Measurements from ENCODE around the gene CCDC71L.
"Not testable (repeated sequence)": the region's sequence is repeated elsewhere in the genome, so short reads cannot be mapped to it uniquely, and the experiment has no call there.

Gene CCDC71L

DNA sequence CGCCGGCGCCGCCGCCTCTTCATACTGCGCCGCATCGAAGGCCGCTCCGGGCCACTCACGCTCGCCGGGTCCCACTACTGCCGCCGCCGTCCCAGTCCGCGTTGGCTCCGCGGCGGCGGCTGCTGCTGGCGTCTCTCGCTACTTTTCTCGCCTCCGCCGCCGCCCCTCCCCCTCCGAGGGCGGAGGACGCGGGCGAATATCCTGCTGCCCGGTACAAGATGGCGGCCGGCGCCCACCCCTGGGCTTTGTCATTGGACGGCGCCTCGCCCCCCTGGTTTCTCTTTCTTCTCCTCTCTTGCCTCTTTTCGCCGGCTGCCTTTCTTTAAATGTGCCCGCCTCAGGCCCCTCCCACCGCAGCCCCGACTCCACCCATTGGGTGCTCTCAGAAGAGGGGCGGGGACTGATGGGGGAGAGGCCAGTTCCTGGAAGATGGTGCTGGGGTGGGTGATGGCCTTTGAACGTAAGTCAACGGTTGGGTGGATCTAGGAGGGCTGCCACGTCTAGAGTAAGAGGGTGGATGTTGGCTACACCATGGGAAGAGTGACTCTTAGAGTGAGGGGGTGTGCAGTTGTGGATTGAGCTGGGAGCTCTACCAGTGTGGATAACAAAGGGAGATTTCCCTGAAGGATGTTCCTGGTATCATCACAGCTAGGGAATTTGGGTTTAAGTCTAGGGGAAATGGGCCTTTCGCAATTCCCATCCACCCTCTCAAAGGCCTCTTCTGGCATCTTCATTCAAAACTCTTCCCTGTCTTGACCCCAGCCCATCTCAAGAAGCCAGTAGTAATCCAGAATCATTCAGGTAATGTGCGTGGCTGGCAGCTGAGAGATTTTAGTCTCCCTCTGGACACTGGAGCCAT is at the start of gene CCDC71L:
Gene CCDC71L, minus strand, starts transcription at position 297 of the 859 bp plus-strand sequence. Its CDS starts 262 bp downstream, at position 35.
- DNase-seq (ENCODE audit: extremely low spot score, insufficient read length, low read depth), result peak; percentile 85
- peak; percentile 94 for FAIRE-seq

DNA sequence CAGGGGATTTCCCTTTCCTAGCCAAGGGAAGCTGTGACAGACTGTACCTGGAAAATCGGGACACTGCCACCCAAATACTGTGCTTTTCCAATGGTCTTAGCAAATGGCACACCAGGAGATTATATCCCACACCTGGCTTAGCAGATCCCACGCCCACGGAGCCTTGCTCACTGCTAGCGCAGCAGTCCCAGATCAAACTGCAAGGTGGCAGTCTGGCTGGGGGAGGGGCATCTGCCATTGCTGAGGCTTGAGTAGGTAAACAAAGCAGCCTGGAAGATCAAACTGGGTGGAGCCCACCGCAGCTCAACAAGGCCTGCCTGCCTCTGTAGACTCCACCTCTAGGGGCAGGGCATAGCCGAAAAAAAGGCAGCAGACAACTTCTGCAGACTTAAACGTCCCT is 48.6 kb upstream of the CCDC71L start:
- DNase-seq (ENCODE audit: extremely low spot score, insufficient read length, low read depth); FAIRE-seq: not testable (repeated sequence)

DNA sequence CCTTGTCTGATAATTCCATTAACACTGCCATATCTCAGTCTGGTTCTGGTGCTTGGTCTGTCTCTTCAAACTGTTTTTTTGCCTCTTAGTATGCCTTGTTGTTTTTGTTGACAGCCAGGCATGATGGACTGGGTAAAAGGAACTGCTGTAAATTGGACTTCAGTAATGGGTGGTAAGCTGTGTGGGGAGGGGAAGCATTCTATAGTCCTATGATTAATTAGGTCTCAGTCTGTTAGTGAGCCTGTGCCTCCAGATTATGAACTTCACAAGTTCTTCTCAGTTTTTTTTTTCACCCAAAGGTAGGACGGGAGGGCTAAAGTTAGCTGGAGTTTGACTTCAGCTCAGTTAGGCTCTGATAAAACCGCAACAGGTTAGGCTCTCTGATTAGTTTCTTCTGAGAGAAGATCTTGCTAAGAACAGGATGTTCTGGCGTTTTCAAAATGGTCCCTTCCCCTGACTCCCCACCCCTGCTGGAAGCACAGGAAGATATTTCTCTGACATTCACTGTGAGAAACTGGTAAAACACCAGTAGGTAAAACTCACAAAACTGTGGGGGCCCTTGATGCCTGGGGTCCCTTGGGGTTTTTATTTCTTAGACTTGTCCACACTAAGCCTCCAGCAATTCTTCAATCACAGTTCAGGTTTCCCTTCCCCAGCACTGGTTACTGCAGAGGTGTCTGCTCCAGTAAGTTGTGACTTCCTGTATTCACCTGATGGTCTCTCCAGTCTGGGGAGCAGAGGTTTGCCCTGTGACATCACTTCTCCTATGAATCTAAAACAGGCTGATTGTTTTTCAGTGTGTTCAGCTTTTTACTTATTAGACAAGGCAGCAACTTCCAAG is 43.3 kb upstream of the CCDC71L start:
- FAIRE-seq (no peak), DNase-seq (ENCODE audit: extremely low spot score, insufficient read length, low read depth) (no peak)

DNA sequence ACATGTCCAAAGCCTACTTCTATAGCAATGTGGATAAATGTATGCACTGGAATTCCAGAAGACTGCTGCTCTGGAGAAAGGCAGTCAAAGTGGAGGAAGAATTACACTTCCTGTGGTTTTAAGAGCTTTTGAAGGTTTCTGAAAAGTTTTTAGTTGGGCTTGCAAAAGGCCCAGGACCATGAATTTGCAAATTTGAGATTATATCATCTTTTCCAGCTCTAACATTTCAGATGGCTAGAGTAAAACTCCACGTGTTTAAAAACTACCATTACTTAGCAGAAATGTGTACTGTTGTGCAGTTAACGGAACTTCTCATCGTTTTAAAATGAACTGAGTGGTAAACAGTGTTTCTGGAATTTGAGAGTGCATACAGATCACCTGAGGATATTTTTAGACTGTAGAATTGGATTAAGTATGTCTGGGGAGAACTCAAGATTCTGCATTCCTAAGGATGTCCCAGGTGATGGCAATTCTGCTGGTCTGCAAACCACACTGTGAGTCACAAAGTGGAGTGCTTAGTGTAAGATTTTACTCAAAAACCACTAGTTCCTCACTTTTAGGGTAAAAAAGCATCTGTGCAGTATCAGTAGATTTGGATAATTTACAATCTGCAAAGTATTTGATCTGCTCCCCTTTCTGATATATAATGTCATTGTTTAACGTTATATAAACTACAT is 32.9 kb upstream of the CCDC71L start:
- FAIRE-seq (no peak), DNase-seq (ENCODE audit: extremely low spot score, insufficient read length, low read depth) (no peak)

DNA sequence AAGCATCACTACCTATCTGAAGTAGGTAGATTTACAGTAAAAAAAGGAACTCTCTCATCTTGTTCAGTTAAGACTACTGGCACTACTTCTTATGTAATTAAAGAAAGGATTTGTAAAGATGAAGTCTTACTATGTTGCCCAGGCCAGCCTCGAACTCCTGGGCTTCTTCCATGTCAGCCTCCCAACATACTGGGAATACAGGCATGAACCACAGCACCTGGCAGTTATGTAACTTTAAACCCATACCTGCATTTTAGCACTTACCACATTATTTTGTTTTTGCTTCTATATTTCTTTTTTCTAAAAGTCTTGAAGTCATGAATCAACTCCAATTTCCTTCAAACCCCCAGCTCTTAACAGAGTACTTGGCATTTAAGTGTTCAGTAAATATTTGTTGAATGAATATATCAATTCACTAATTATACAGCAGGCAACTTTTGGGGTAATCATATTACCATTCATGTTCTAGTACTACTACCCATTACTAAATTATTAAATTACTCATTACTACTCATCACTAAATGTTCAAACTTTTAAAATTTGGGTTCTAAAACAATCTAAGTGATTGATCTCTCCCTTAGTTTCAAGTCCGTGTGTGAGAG is 31.6 kb upstream of the CCDC71L start:
- DNase-seq (ENCODE audit: extremely low spot score, insufficient read length, low read depth) (no peak), FAIRE-seq (no peak)

DNA sequence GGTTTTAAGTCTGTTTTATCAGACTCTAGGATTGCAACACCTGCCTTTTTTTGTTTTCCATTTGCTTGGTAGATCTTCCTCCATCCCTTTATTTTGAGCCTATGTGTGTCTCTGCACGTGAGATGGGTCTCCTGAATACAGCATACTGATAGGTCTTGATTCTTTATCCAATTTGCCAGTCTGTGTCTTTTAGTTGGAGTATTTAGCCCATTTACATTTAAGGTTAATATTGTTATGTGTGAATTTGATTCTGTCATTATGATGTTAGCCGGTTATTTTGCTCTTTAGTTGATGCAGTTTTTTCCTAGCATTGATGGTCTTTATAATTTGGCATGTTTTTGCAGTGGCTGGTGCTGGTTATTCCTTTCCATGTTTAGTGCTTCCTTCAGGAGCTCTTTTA is 27.2 kb upstream of the CCDC71L start:
- DNase-seq (ENCODE audit: extremely low spot score, insufficient read length, low read depth); FAIRE-seq: not testable (repeated sequence)

DNA sequence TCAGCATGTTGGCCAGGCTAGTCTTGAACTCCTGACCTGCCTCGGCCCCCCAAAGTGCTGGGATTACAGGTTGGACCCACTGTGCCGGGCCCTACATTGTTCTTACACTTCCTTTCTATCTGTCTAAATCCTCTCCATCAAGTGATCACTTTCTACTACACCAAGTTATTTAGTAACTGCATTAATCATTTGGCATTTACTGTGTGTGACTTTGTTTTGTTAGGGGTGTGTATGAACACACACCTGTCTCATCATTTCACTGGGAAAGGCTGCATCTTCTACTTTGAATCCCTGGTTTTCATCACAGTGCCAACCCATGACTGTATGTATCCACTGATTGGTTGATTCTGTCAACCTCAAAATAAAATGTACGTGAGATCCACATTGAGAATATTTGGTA is 23.0 kb upstream of the CCDC71L start:
- no peak for FAIRE-seq
- DNase-seq (ENCODE audit: extremely low spot score, insufficient read length, low read depth), result no peak

DNA sequence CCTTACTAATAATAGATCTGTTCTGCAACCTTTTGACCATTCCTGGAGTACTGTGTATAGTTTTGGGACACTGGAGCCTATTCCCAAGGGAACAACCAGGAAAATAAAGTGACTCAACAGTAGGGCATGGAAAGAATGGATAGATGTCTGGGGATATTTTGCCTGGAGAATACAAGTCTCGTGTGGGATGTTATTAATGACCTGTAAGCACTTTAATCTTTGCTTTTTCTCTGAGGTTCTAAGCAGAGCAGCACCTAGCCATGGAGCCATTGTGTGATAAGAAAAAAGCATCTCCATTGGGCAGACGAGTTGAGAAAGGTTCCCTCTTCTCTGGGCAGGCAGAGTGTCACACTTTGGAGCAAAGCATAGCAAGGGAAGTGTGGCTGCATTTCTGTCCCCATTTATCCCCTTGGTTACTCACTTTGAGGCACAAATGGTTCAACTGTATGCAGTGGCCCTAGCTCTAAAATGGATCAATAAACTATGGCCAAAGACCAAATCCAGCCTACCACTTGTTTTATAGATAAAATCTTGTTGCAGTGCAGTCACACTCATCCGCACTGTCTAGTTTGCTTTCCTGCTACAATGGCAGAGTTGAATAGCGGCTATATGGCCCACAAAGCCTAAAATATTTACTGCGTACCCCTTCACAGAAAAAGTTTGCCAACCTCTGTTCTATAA is 21.0 kb upstream of the CCDC71L start:
- FAIRE-seq (no peak), DNase-seq (ENCODE audit: extremely low spot score, insufficient read length, low read depth) (no peak)

DNA sequence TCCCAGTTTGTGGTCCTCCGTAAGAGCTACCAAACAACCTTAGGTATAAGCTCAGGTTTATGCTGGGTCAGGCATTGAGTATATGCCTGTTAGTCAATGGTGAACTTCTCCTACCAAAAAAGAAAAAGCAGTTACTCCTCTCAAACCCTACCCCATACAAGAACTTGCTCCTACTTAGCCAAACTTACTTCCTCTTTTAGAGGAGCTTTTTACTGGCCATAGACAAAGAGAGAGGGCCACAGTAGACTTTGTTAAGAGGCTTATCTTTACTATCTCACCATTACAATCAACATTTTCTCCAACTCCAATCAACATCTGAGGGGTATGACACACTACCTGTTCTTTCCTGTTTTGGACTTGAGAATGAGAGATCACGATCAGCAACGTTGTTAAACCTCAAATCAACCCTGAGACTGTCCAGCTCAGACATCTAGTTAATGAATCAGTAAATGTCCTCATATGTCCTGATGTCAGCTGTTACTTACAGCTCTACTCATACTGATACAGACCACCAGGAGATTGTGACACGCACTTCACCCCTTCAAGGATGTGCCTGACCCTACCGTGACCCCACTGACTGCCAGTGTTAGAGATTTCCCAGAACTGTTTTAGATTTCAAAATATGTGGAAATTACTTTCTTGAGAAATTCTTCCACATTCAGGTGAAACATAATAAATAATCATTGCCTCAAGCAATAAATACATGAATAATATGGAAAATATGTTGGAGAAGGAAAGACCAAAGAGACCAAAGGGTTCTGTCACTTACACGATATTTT is 18.4 kb upstream of the CCDC71L start:
- FAIRE-seq, result peak; percentile 60
- no peak for DNase-seq (ENCODE audit: extremely low spot score, insufficient read length, low read depth)

DNA sequence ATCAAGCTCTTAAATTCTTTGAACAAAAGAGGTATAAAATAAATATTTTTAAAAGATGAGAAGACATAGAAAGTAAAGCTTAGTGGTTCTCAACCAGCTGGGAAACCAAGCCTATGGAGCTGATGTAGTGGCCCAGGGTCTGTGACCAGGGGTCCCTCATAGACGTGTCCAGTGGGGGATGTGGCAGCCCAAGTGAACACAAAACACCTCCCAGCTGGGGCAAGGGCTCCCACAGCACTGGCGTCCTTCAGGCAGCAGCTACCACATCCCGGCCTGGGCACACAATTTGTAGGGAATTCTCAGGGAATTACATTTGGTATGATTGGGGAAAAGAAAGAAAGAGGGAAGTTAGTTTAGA is 17.8 kb upstream of the CCDC71L start:
- no peak for DNase-seq (ENCODE audit: extremely low spot score, insufficient read length, low read depth)
- FAIRE-seq, result no peak

DNA sequence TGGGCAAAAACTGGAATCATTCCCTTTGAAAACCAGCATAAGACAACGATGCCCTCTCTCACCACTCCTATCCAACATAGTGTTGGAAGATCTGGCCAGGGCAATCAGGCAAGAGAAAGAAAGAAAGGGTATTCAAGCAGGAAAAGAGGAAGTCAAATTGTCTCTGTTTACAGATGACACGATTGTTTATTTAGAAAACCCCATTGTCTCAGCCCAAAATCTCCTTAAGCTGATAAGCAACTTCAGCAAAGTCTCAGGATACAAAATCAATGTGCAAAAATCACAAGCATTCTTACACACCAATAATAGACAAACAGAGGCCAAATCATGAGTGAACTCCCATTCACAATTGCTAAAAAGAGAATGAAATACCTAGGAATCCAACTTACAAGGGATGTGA is 15.5 kb upstream of the CCDC71L start:
- FAIRE-seq; DNase-seq (ENCODE audit: extremely low spot score, insufficient read length, low read depth): not testable (repeated sequence)

DNA sequence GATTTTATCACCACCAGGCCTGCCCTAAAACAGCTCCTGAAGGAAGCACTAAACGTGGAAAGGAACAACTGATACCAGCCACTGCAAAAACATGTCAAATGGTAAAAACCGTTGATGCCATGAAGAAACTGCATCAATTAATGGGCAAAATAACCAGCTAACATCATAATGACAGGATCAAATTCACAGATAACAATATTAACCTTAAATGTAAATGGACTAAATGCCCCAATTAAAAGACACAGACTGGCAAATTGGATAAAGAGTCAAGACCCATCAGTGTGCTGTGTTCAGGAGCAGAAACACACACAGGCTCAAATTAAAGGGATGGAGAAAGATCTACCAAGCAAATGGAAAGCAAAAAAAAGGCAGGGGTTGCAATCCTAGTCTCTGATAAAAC is 12.7 kb upstream of the CCDC71L start:
- not testable (repeated sequence) for DNase-seq (ENCODE audit: extremely low spot score, insufficient read length, low read depth); FAIRE-seq

DNA sequence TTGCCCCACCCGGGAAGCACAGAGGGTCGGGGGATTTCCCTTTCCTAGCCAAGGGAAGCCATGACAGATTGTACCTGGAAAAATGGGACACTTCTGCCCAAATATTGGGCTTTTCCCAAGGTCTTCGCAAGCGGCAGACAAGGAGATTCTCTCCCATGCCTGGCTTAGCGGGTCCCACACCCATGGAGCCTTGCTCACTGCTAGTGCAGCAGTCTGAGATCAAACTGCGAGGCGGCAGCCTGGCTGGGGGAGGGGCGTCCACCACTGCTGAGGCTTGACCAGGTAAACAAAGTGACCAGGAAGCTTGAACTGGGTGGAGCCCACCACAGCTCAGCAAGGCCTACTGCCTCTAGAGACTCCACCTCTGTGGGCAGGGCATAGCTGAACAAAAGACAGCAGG is 11.0 kb upstream of the CCDC71L start:
- not testable (repeated sequence) for DNase-seq (ENCODE audit: extremely low spot score, insufficient read length, low read depth); FAIRE-seq

DNA sequence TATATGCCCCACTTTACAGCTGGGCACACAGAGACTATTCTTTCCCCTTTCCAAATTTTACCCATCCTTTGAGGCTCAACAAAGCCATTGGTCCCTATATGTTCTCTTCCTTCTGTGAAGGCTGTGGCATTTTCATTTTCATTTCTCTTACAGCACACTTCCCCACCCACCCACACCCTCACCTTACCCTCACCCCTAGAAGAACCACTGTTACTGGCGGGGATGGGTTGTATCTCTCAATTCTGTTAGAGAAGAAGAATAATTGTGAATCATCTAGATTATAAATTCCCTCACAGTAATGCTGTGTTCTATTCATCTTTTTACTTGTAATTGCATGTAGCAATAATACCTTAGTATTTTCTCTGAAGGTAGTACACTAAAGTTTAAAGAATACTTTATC is 10.2 kb upstream of the CCDC71L start:
- FAIRE-seq (no peak), DNase-seq (ENCODE audit: extremely low spot score, insufficient read length, low read depth) (no peak)

DNA sequence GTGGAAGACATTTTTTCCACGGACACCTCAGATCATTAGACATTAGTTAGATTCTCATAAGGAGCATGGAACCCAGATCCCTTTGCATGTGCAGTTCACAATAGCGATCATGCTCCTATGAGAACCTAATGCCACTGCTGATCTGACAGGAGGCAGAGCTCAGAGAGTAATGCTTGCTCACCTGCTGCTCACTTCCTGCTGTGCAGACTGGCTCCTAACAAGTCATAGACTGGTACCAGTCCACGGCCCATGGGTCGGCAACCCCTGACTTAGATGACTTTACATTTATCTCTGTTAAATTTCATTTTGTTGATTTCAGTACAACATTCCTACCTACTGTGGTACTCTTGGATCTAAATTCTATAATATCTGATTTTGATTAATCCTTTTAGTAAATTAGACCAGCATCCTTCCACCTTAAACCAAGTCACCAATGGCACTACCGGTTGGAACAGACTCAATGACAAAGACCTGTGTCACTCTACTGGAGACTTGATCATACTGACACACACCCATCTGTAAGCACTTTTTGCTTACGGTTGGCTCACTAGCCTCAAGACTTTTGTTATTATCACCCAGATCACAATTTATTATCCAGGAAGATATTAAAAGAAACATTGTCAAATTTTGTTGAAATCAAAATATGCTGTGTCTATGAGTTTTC is 8.0 kb upstream of the CCDC71L start:
- no peak for DNase-seq (ENCODE audit: extremely low spot score, insufficient read length, low read depth)
- FAIRE-seq, result no peak

DNA sequence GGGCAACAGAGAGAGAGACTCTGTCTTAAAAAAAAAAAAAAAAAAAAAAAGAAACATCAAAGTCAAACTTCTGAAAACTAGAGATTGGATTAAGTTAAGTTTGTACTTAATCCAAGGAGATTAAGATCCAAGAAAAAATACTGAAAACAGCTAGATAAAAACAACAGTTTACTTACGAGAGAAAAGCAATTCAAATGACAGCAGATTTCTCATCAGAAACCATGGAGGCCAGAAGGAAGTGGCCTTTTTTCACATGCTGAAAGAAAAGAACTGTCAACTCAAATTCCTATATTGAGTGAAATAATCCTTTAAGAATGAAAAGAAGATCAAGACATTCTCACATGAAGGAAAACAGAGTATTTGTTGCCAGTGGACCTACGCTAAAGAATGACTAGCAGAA is 5.4 kb upstream of the CCDC71L start:
- FAIRE-seq, result no peak
- no peak for DNase-seq (ENCODE audit: extremely low spot score, insufficient read length, low read depth)

DNA sequence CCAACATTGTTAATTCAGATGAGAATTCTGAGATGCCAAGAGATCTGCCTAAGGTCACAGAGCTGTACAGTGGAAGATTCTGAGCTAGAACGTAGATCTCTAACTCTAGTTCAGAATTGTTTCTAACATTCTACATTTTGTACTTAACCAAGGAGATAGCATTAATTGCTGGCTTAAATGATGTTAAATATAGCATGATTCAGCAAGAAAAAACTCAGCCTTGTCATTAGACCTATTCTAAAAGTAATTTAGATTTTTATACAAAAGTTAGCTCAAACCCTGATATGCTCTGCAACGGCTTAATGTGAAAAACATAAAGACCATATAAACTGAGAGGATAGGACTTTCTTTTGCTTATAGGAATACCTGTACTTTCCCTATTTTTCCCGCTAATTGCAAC is 3.4 kb upstream of the CCDC71L start:
- FAIRE-seq (no peak), DNase-seq (ENCODE audit: extremely low spot score, insufficient read length, low read depth) (no peak)
